HK-2 (cell line): ENCODE data around the gene MAGIX.
"Not testable (repeated sequence)": the region's sequence is repeated elsewhere in the genome, so short reads cannot be mapped to it uniquely, and the experiment has no call there.

ENCODE experiments used
- DNase-seq: peaks from one replicate; pipeline ENCODE4 v3.0.0-alpha.2; 2018; ENCODE audit not compliant: unreplicated experiment

The MAGIX gene

GRCh38 chrX:49162620-49163019, at the start of gene MAGIX:
TSS of gene MAGIX (plus strand) at chrX:49162758. CDS start at chrX:49162890, 132 bp downstream.
- no peak for DNase-seq

- no peak for DNase-seq
Measured at GRCh38 chrX:49116076-49116475, 46.5 kb upstream of the MAGIX start.

GRCh38 chrX:49116716-49117115, 45.8 kb upstream of the MAGIX start:
- DNase-seq: no peak

GRCh38 chrX:49117581-49117980, 45.0 kb upstream of the MAGIX start:
- no peak for DNase-seq

- no peak for DNase-seq
Measured at GRCh38 chrX:49120091-49120490, 42.5 kb upstream of the MAGIX start.

- DNase-seq: no peak
Measured at GRCh38 chrX:49122499-49122898, 40.1 kb upstream of the MAGIX start.

- not testable (repeated sequence) for DNase-seq
Measured at GRCh38 chrX:49127742-49128258, 34.8 kb upstream of the MAGIX start.

GRCh38 chrX:49129427-49129826, 33.1 kb upstream of the MAGIX start:
- no peak for DNase-seq

GRCh38 chrX:49132275-49132674, 30.3 kb upstream of the MAGIX start:
- not testable (repeated sequence) for DNase-seq

GRCh38 chrX:49133759-49134158, 28.8 kb upstream of the MAGIX start:
- DNase-seq: no peak

- DNase-seq: no peak
Measured at GRCh38 chrX:49137492-49137891, 25.1 kb upstream of the MAGIX start.

- DNase-seq: no peak
Measured at GRCh38 chrX:49139713-49140112, 22.8 kb upstream of the MAGIX start.

- not testable (repeated sequence) for DNase-seq
Measured at GRCh38 chrX:49142264-49142663, 20.3 kb upstream of the MAGIX start.

GRCh38 chrX:49143154-49143553, 19.4 kb upstream of the MAGIX start:
- not testable (repeated sequence) for DNase-seq

GRCh38 chrX:49147282-49147681, 15.3 kb upstream of the MAGIX start:
- DNase-seq: no peak

- DNase-seq: no peak
Measured at GRCh38 chrX:49147936-49148335, 14.6 kb upstream of the MAGIX start.

- DNase-seq: not testable (repeated sequence)
Measured at GRCh38 chrX:49148390-49149100, 14.0 kb upstream of the MAGIX start.

GRCh38 chrX:49149291-49149690, 13.3 kb upstream of the MAGIX start:
- DNase-seq: not testable (repeated sequence)

- DNase-seq: no peak
Measured at GRCh38 chrX:49153467-49153866, 9.1 kb upstream of the MAGIX start.

- peak; percentile 46 for DNase-seq
Measured at GRCh38 chrX:49155243-49155899, 7.2 kb upstream of the MAGIX start.

- DNase-seq: peak; percentile 90
Measured at GRCh38 chrX:49155900-49156837, 6.4 kb upstream of the MAGIX start.

GRCh38 chrX:49157194-49157593, 5.4 kb upstream of the MAGIX start:
- DNase-seq: no peak
